ENCODE data around the gene S100Z.

DNA sequence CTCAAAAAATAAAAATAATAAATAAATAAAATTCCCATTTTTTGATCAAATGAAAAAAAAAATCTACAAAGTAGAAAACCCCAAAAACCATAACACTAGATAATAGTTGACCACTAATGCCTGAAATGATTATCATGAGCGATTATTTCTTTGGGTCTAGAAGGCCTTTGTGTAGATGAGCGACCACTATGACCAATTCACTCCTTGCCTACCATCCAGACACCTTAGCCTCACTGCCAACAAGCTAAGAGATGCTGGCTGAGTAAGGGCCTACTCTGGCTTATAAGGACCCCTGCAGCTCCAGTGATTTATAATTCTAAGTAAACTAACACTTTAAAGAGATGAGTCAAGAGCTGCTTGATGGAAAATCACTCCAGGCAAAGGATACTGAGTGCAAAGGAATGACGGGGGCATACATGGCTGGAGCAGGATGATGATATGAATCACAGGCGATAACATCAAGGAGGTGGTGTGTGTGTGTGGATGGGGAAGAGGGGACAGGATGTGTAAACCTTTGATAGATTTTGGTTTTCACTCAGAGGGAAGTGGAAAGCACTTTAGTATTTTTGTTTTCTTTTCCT, 35.7 kb upstream of the S100Z start:
- TF ChIP-seq, protein P1, sequence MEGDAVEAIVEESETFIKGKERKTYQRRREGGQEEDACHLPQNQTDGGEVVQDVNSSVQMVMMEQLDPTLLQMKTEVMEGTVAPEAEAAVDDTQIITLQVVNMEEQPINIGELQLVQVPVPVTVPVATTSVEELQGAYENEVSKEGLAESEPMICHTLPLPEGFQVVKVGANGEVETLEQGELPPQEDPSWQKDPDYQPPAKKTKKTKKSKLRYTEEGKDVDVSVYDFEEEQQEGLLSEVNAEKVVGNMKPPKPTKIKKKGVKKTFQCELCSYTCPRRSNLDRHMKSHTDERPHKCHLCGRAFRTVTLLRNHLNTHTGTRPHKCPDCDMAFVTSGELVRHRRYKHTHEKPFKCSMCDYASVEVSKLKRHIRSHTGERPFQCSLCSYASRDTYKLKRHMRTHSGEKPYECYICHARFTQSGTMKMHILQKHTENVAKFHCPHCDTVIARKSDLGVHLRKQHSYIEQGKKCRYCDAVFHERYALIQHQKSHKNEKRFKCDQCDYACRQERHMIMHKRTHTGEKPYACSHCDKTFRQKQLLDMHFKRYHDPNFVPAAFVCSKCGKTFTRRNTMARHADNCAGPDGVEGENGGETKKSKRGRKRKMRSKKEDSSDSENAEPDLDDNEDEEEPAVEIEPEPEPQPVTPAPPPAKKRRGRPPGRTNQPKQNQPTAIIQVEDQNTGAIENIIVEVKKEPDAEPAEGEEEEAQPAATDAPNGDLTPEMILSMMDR (IDR thresholded peaks at IDR 0.05) = no peak
- no peak for TF ChIP-seq POLR2A (IDR thresholded peaks at IDR 0.05)
